Hypothalamus (tissue), 51 donors: ENCODE measurements around the gene CA11.
A peak's percentile ranks its signal among the peaks of the same experiment; 100 is the strongest.
"Not testable (repeated sequence)": the region's sequence is repeated elsewhere in the genome, so short reads cannot be mapped to it uniquely, and the experiment has no call there.

Source experiments
- DNase-seq, 51 donors: peaks; one replicate each; lab custom pipeline; 2025; lab: John Stamatoyannopoulos, UW

CA11 gene

GRCh38 chr19:48646001-48646721, at the start of gene CA11:
CA11 (minus strand) TSS chr19:48646187; CDS start chr19:48645632, 555 bp downstream.
- peak; percentile 67 to 97 (median 86) for DNase-seq

- DNase-seq: not testable (repeated sequence)
Observed at GRCh38 chr19:48693629-48694028, 47.6 kb upstream of the CA11 start.

- DNase-seq: no peak
Observed at GRCh38 chr19:48689449-48689848, 43.5 kb upstream of the CA11 start.

GRCh38 chr19:48687776-48688175, 41.8 kb upstream of the CA11 start:
- no peak for DNase-seq

GRCh38 chr19:48686637-48687036, 40.6 kb upstream of the CA11 start:
- DNase-seq: not testable (repeated sequence)

GRCh38 chr19:48686088-48686487, 40.1 kb upstream of the CA11 start:
- DNase-seq: peak in 1 of 51 donors; percentile 6

- no peak for DNase-seq
Observed at GRCh38 chr19:48685583-48685982, 39.6 kb upstream of the CA11 start.

GRCh38 chr19:48683349-48683748, 37.4 kb upstream of the CA11 start:
- DNase-seq: peak in 49 of 51 donors; percentile 8 to 85 (median 61)

- DNase-seq: peak in 3 of 51 donors; percentile 9 to 40 (median 33)
Observed at GRCh38 chr19:48681127-48681470, 35.1 kb upstream of the CA11 start.

GRCh38 chr19:48680436-48681126, 34.6 kb upstream of the CA11 start:
- DNase-seq: no peak

GRCh38 chr19:48680006-48680405, 34.0 kb upstream of the CA11 start:
- not testable (repeated sequence) for DNase-seq

GRCh38 chr19:48678201-48678600, 32.2 kb upstream of the CA11 start:
- DNase-seq: no peak

GRCh38 chr19:48676887-48677286, 30.9 kb upstream of the CA11 start:
- no peak for DNase-seq

GRCh38 chr19:48676487-48676886, 30.5 kb upstream of the CA11 start:
- DNase-seq: no peak

- peak; percentile 12 to 89 (median 72) for DNase-seq
Observed at GRCh38 chr19:48674921-48675824, 29.2 kb upstream of the CA11 start.

GRCh38 chr19:48674216-48674809, 28.3 kb upstream of the CA11 start:
- DNase-seq: no peak

- no peak for DNase-seq
Observed at GRCh38 chr19:48673436-48674100, 27.6 kb upstream of the CA11 start.

- no peak for DNase-seq
Observed at GRCh38 chr19:48672994-48673393, 27.0 kb upstream of the CA11 start, which contains the start of gene NTN5. NTN5 (minus strand) TSS chr19:48673017; CDS start chr19:48670986, 2,031 bp downstream.

GRCh38 chr19:48671446-48671995, 25.5 kb upstream of the CA11 start:
- DNase-seq: no peak
